ENCODE measurements around the gene MAP3K1. TPM values are rescaled to one million over a fixed set of nuclear protein-coding genes. Genes with fewer than 3 reads are reported as not detected.

MAP3K1 gene
- total RNA-seq (2014; rRNA removed) (4.2 and 5.7 TPM in 2 replicates), Bru-seq, nascent RNA (percentile 60 among the genes with signal in this experiment), BruChase-seq, experiment 1, labeled RNA remaining after a 6-hour chase (percentile 57 among the genes with signal in this experiment), BruChase-seq, experiment 2, labeled RNA remaining after a 2-hour chase (percentile 56 among the genes with signal in this experiment)
- long read RNA-seq, full-length matches to known transcripts: 5 of 6 reads
- long read RNA-seq, partial matches to known transcripts: 1 of 6 reads
- long read RNA-seq, other reads (novel, unspliced or antisense): 0 of 6 reads

- Histone ChIP-seq H3K79me2 (ENCODE audit: low read length) (peaks cover 42% of the 10 kb centered on the region), H3K36me3 (ENCODE audit: low read depth, low read length) (no peaks in the 10 kb centered on the region), H2AFZ (ENCODE audit: low read length) (peak within 1 kb of the TSS; percentile 89), H3K9me2 (replicated peaks; ENCODE audit: low read length) (no peaks in the 10 kb centered on the region), H3K4me1 (ENCODE audit: insufficient read depth, low read length) (peaks cover 6% of the 10 kb centered on the region), H3K27ac (ENCODE audit: low read length) (peak within 1 kb of the TSS; percentile 43; the same call in 1 of the 2 replicates), H3F3A (ENCODE audit: low read length, unreplicated experiment) (no peaks in the 10 kb centered on the region), H3K9me3 (ENCODE audit: low read length) (no peaks in the 10 kb centered on the region), H4K20me1 (ENCODE audit: low read length) (no peaks in the 10 kb centered on the region), H3K9ac (ENCODE audit: low read length) (peak within 1 kb of the TSS; percentile 65), H3K4me2 (ENCODE audit: low read length) (peak within 1 kb of the TSS; percentile 91), H3K27me3 (ENCODE audit: low read length) (no peaks in the 10 kb centered on the region), H3K4me3 (ENCODE audit: low read length) (peak within 1 kb of the TSS; percentile 69)
- POLR2A ChIA-PET (ENCODE audit: unreplicated experiment): interaction anchor here (0.6 kb wide), 1 partner anchor 19 kb away, joined by 4 read pairs; no protein-coding TSS in a partner anchor
- CTCF ChIA-PET: interaction anchor here (0.6 kb wide), 1 partner anchor 373 kb away, joined by 3 read pairs; no protein-coding TSS in a partner anchor
- no TSS peak for BruUV-seq (replicated peaks)
- DNase-seq (peak; percentile 76), ATAC-seq (peak; percentile 74)
- peak; percentile 77 for TF ChIP-seq EZH2phosphoT487 (IDR thresholded peaks at IDR 0.05; ENCODE audit: borderline replicate concordance, low read length)
- TF ChIP-seq CTCF (conservative IDR thresholded peaks at IDR 0.05; ENCODE audit: low read depth, low read length): no peak
- no peak for TF ChIP-seq EZH2 (IDR thresholded peaks at IDR 0.05; ENCODE audit: low read length, unreplicated experiment)
- intact Hi-C loops (cut with micrococcal nuclease): loop anchor here (5.0 kb wide), 1 partner anchor 543 kb away; no protein-coding TSS in a partner anchor
Observed at GRCh38 chr5:56814963-56815657, at the start of gene MAP3K1. Gene MAP3K1 (plus strand): TSS chr5:56815549. CDS start chr5:56815574, 25 bp downstream.

- intact Hi-C loops (cut with micrococcal nuclease): no loop called here
- Histone ChIP-seq H3K9me3 (ENCODE audit: low read length) (no peaks in the 10 kb centered on the region), H3K4me3 (ENCODE audit: low read length) (no peak overlapping the region), H3K4me1 (ENCODE audit: insufficient read depth, low read length) (peaks cover 7% of the 10 kb centered on the region), H3F3A (ENCODE audit: low read length, unreplicated experiment) (no peaks in the 10 kb centered on the region), H3K27me3 (ENCODE audit: low read length) (no peaks in the 10 kb centered on the region), H3K27ac (ENCODE audit: low read length) (no peak overlapping the region), H3K79me2 (ENCODE audit: low read length) (no peaks in the 10 kb centered on the region), H3K4me2 (ENCODE audit: low read length) (no peak overlapping the region), H3K9ac (ENCODE audit: low read length) (no peak overlapping the region), H2AFZ (ENCODE audit: low read length) (no peak overlapping the region), H3K9me2 (replicated peaks; ENCODE audit: low read length) (no peaks in the 10 kb centered on the region), H3K36me3 (ENCODE audit: low read depth, low read length) (no peaks in the 10 kb centered on the region), H4K20me1 (ENCODE audit: low read length) (no peaks in the 10 kb centered on the region)
- CTCF ChIA-PET: no interaction called here
- no peak for DNase-seq
- BruUV-seq (replicated peaks): no TSS peak
- TF ChIP-seq EZH2phosphoT487 (IDR thresholded peaks at IDR 0.05; ENCODE audit: borderline replicate concordance, low read length): no peak
- no peak for TF ChIP-seq EZH2 (IDR thresholded peaks at IDR 0.05; ENCODE audit: low read length, unreplicated experiment)
- no peak for TF ChIP-seq CTCF (conservative IDR thresholded peaks at IDR 0.05; ENCODE audit: low read depth, low read length)
- POLR2A ChIA-PET (ENCODE audit: unreplicated experiment): no interaction called here
- ATAC-seq: no peak
Observed at GRCh38 chr5:56766926-56767325, 48.4 kb upstream of the MAP3K1 start.
